H7 (cell line): Measurements from ENCODE around the gene SERTAD4. TPM values are rescaled to one million over a fixed set of nuclear protein-coding genes. Genes with fewer than 3 reads are reported as not detected.
A peak's percentile ranks its signal among the peaks of the same experiment; 100 is the strongest.
"Not testable (repeated sequence)": the region's sequence is repeated elsewhere in the genome, so short reads cannot be mapped to it uniquely, and the experiment has no call there.

Experiments used
- DNase-seq: peaks from one replicate; pipeline ENCODE4 v3.0.0; 2012
- H3K27me3 ChIP-seq: 2 replicates; pipeline ENCODE4 v1.6.0; 2011; ENCODE audit warnings: mild to moderate bottlenecking, low read length; ENCODE audit not compliant: control insufficient read depth, insufficient read depth
- H3K36me3 ChIP-seq: replicated peaks from 2 replicates; pipeline ENCODE4 v1.5.1; 2011; ENCODE audit warnings: low read length; ENCODE audit not compliant: control insufficient read depth, insufficient read depth
- H3K4me3 ChIP-seq: 2 replicates; pipeline ENCODE4 v1.5.1; 2011; ENCODE audit warnings: low read depth, mild to moderate bottlenecking, control low read depth, low read length, moderate library complexity; ENCODE audit not compliant: insufficient read depth
- total RNA-seq: library from RNA; depleted of rRNA; stranded (reverse); fragments of >200 nt; shearing (Covaris generic); gene quantifications from 2 replicates; pipeline ENCODE4 v1.2.3, GENCODE V29; 2014

SERTAD4 gene
- total RNA-seq, 1 experiment from 2014 or later: 8.7 TPM

DNA sequence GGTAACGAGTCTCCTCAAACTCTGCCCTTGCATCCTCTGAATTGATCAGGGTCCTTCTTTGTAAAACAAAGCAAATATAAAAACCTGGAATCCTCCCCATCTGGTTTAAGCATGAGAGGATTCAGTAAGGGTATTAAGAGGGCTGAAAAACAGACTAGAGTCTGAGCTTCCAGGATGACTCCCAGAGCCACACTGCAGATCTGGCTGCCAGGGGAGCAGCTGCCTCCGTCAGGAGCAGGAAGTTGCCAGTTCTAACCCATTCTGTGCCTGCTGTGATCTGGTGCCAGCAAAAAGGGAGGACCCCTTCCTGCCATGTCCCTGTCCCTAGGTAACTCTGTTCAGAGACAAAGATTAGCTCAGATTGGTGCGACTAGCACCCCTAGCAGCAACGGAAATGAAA, 27.5 kb downstream of the SERTAD4 start:
- no peak for DNase-seq
- peaks cover 4% of the 10 kb centered on the region; the same call in 1 of the 2 replicates for H3K27me3 ChIP-seq
- H3K4me3 ChIP-seq: no peak overlapping the region
- H3K36me3 ChIP-seq: no peaks in the 10 kb centered on the region

DNA sequence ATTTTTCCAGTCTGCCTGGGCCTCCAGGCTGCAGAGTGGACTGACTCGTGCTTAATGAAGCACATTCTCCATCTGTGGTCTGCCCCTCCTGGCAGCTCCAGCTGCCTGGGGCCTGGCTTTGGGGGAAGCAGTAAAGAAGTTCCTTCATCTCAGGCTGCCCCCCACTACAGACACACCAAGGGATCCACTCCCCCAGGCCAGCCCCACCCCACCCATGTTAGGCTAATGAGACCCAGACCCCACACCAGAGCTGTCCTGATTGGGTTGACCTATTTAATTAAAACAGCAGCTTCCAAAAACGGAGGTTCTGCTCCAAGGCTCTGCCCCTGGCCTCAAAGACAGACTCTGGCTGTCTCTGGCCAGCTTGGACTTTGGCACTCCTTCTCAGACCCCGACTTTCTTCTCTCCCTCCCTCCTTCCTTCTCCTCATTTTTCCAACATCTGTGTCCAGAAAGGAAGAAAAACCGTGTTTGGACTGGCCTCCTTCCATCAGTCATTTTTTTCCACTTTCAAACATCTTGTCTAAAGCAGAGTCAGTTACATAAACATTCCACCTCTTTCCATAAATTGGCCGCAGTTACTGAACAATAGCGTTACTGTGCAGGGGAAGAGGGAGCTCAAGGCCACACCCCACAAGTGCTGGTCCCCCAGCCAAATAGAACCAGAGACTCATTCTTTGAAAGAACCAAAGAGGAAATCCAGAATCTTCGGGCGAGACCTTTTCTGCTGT, 29.7 kb downstream of the SERTAD4 start:
- no peak overlapping the region for H3K4me3 ChIP-seq
- no peaks in the 10 kb centered on the region for H3K36me3 ChIP-seq
- no peak for DNase-seq
- no peaks in the 10 kb centered on the region for H3K27me3 ChIP-seq

GRCh38 chr1:210262897-210263272, 30.3 kb downstream of the SERTAD4 start:
- H3K36me3 ChIP-seq: no peaks in the 10 kb centered on the region
- no peak for DNase-seq
- H3K4me3 ChIP-seq: no peak overlapping the region
- H3K27me3 ChIP-seq: no peaks in the 10 kb centered on the region

- no peaks in the 10 kb centered on the region for H3K36me3 ChIP-seq
- no peak overlapping the region for H3K4me3 ChIP-seq
- H3K27me3 ChIP-seq: no peaks in the 10 kb centered on the region
- no peak for DNase-seq
These were observed 31.4 kb downstream of the SERTAD4 start for GRCh38 chr1:210263963-210264362.

- DNase-seq: peak; percentile 55
- no peaks in the 10 kb centered on the region for H3K36me3 ChIP-seq
- no peak overlapping the region for H3K4me3 ChIP-seq
- H3K27me3 ChIP-seq: no peaks in the 10 kb centered on the region
These were observed 32.1 kb downstream of the SERTAD4 start for GRCh38 chr1:210264496-210265380.

DNA sequence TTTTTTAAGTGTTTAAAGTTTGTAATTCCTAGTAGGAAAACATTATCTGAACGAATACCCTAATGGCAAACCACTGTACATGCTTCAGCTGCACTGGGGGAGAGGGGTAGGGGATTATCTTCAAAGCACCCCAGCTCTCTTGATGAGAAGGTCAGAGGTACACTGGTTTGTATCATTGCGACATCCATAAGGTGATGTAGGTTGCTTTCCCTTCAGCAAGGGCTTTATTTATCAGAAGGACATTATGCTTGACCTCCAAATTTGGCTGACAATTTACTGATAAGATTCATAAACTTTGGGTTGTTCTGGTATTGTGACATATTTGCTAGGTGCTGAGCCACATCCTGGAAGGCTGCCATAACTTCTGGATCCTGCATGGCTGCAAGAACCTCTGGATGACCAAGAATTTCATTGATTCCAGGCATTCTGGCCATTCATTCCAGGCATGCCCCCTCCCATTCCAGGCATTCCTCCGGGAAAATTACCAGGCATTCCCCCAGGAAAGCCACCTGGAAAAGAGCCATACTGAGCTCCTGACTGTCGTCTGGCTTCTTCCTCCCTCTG, 32.9 kb downstream of the SERTAD4 start:
- not testable (repeated sequence) for H3K27me3 ChIP-seq, H3K4me3 ChIP-seq, H3K36me3 ChIP-seq
- peak; percentile 36 for DNase-seq

GRCh38 chr1:210269981-210270380, 37.4 kb downstream of the SERTAD4 start:
- no peaks in the 10 kb centered on the region for H3K27me3 ChIP-seq
- no peak for DNase-seq
- H3K4me3 ChIP-seq: no peak overlapping the region
- no peaks in the 10 kb centered on the region for H3K36me3 ChIP-seq

DNA sequence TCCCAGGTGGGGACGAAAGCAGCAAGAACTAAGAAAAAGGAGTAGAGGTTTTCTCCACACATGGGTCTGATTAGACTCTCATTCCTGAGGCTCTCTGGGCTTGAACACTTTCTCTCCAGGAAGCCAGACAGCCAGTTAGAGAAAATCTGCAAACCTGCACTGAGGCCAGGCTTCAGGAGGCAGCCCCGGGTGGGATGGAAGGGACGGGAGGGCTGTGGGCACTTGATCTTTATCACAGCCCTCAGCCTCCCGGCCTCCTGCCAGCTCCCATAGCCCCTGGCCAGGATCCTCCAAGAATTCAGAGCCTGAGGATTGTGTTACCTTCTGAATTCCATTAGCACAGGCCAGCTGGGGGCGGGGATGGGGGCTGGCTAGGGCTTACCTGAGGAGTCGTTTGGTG, 40.1 kb downstream of the SERTAD4 start:
- peak; percentile 67 for DNase-seq
- no peaks in the 10 kb centered on the region for H3K27me3 ChIP-seq
- H3K4me3 ChIP-seq: no peak overlapping the region
- no peaks in the 10 kb centered on the region for H3K36me3 ChIP-seq

DNA sequence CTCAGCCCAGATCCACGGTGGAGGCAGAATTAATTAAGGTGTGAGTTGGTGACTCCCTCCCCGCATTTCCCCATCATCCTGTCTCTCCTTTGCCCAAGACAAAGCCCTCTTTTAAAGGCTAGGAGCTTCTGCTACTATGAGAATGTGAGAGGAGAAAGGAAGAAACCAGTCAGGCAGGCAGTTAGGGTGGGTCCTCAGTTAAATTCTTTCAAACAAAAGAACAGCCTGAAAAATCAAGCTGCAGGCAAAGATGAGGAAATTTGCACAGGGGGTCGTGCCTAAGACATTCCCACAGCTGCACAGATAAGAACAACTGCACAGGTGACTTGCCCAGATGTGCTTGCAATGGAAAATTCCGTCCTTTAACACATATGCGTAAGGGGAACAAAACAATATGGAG, 47.6 kb downstream of the SERTAD4 start:
- H3K4me3 ChIP-seq: no peak overlapping the region
- no peak for DNase-seq
- no peaks in the 10 kb centered on the region; the same call in 1 of the 2 replicates for H3K27me3 ChIP-seq
- H3K36me3 ChIP-seq: no peaks in the 10 kb centered on the region

DNA sequence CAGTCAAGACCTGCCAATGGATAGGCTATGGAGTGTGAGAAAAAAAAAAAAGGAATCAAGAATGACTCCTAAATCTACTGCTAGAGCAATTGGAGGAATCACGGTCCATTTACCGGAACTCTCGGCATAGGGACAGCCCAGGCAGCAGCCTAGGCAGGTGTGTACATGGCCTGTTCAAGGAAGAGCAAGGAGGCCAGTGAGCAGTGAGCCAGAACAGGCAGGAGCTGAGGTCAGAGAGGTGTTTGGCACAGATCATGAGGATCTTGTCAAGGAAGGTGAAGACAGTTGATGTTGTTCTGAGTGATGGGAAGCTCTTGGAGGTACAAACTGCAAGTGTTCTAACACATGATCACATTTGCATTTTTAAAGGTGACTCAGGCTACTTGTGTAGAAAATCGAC, 55.5 kb downstream of the SERTAD4 start:
- H3K4me3 ChIP-seq: no peak overlapping the region
- H3K36me3 ChIP-seq: no peaks in the 10 kb centered on the region
- peaks cover 5% of the 10 kb centered on the region; the same call in 1 of the 2 replicates for H3K27me3 ChIP-seq
- no peak for DNase-seq

- peaks cover 8% of the 10 kb centered on the region; the same call in 1 of the 2 replicates for H3K27me3 ChIP-seq
- DNase-seq: no peak
- H3K4me3 ChIP-seq: no peak overlapping the region
- H3K36me3 ChIP-seq: no peaks in the 10 kb centered on the region
These were observed 56.7 kb downstream of the SERTAD4 start for GRCh38 chr1:210289248-210289647.

- H3K36me3 ChIP-seq: no peaks in the 10 kb centered on the region
- no peak overlapping the region for H3K4me3 ChIP-seq
- peaks cover 8% of the 10 kb centered on the region; the same call in 1 of the 2 replicates for H3K27me3 ChIP-seq
- DNase-seq: no peak
These were observed 58.6 kb downstream of the SERTAD4 start for GRCh38 chr1:210291081-210291764.

- peak overlapping the region; percentile 43 for H3K4me3 ChIP-seq
- H3K36me3 ChIP-seq: no peaks in the 10 kb centered on the region
- DNase-seq: no peak
- H3K27me3 ChIP-seq: peaks cover 8% of the 10 kb centered on the region; the same call in 1 of the 2 replicates
These were observed 59.2 kb downstream of the SERTAD4 start for GRCh38 chr1:210291786-210292230.

GRCh38 chr1:210292231-210292871, 59.8 kb downstream of the SERTAD4 start:
- Histone ChIP-seq H3K36me3 (no peaks in the 10 kb centered on the region), H3K27me3 (peaks cover 8% of the 10 kb centered on the region; the same call in 1 of the 2 replicates), H3K4me3 (peak overlapping the region; percentile 43)
- peak; percentile 95 for DNase-seq
